GM12892 (cell line): ENCODE results near the gene PRR36.

Source experiments
- POLR2A ChIP-seq: IDR thresholded peaks from 2 replicates; pipeline ENCODE4 v1.6.1; 2011; ENCODE audit warnings: low read depth, low read length, control low read depth
- POLR2AphosphoS5 ChIP-seq: IDR thresholded peaks from 2 replicates; pipeline ENCODE4 v1.6.1; 2011; ENCODE audit warnings: low read depth, low read length, control low read depth

GRCh38 chr19:7830272-7830771, 43.9 kb downstream of the PRR36 start:
- TF ChIP-seq POLR2A: no peak
- no peak for TF ChIP-seq POLR2AphosphoS5
